ENCODE results near the gene F11R. TPM values are rescaled to one million over a fixed set of nuclear protein-coding genes. Genes with fewer than 3 reads are reported as not detected.

Gene F11R
- total and polyA plus RNA-seq, 10 of the 15 experiments (the other 5 are each of a cell fraction or from before 2014, with no cell fraction given): 15.3 to 80.9 (median 24.3) TPM

GRCh38 chr1:161013488-161014230 lies 7.3 kb downstream of the F11R start (continued):
- no peak for TF ChIP-seq ZNF592 (IDR thresholded peaks at IDR 0.05)
- TF ChIP-seq, protein P1, sequence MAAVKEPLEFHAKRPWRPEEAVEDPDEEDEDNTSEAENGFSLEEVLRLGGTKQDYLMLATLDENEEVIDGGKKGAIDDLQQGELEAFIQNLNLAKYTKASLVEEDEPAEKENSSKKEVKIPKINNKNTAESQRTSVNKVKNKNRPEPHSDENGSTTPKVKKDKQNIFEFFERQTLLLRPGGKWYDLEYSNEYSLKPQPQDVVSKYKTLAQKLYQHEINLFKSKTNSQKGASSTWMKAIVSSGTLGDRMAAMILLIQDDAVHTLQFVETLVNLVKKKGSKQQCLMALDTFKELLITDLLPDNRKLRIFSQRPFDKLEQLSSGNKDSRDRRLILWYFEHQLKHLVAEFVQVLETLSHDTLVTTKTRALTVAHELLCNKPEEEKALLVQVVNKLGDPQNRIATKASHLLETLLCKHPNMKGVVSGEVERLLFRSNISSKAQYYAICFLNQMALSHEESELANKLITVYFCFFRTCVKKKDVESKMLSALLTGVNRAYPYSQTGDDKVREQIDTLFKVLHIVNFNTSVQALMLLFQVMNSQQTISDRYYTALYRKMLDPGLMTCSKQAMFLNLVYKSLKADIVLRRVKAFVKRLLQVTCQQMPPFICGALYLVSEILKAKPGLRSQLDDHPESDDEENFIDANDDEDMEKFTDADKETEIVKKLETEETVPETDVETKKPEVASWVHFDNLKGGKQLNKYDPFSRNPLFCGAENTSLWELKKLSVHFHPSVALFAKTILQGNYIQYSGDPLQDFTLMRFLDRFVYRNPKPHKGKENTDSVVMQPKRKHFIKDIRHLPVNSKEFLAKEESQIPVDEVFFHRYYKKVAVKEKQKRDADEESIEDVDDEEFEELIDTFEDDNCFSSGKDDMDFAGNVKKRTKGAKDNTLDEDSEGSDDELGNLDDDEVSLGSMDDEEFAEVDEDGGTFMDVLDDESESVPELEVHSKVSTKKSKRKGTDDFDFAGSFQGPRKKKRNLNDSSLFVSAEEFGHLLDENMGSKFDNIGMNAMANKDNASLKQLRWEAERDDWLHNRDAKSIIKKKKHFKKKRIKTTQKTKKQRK (IDR thresholded peaks at IDR 0.05; ENCODE audit: low read depth, low read length): no peak
- TF ChIP-seq ZZZ3 (IDR thresholded peaks at IDR 0.05; ENCODE audit: control insufficient read depth, insufficient read length, low read depth): no peak
- no peak; the same call in 1 of the 2 replicates for TF ChIP-seq ZBED1 (IDR thresholded peaks at IDR 0.05; ENCODE audit: borderline replicate concordance)
- TF ChIP-seq RUNX3 (IDR thresholded peaks at IDR 0.05; ENCODE audit: low read length): peak; percentile 64
- peak; percentile 21; the same call in 1 of the 2 replicates for TF ChIP-seq TCF7 (IDR thresholded peaks at IDR 0.05; ENCODE audit: borderline replicate concordance)
- TF ChIP-seq SPI1 (IDR thresholded peaks at IDR 0.05; ENCODE audit: borderline replicate concordance, insufficient read depth, low read depth, low read length): peak; percentile 71
- no peak for TF ChIP-seq HDAC2 (IDR thresholded peaks at IDR 0.05)
- peak; percentile 52; the same call in 1 of the 2 replicates for TF ChIP-seq IRF4 (IDR thresholded peaks at IDR 0.05; ENCODE audit: low read depth, low read length)
- no peak for TF ChIP-seq PRDM15 (CRISPR knock-in tag; IDR thresholded peaks at IDR 0.05)
- TF ChIP-seq YY1 (IDR thresholded peaks at IDR 0.05; ENCODE audit: low read depth, low read length): peak; percentile 26; the same call in 1 of the 2 replicates
- TF ChIP-seq CBFB (IDR thresholded peaks at IDR 0.05; ENCODE audit: low read depth): no peak; the same call in 1 of the 2 replicates
- peak; percentile 92; the same call in 1 of the 2 replicates for TF ChIP-seq TCF3 (IDR thresholded peaks at IDR 0.05; ENCODE audit: borderline replicate concordance, insufficient read depth, low read depth, low read length)
- peak; percentile 62 for TF ChIP-seq PBX3 (IDR thresholded peaks at IDR 0.05; ENCODE audit: insufficient replicate concordance, low read depth, low read length)
- TF ChIP-seq SMC3 (IDR thresholded peaks at IDR 0.05; ENCODE audit: borderline replicate concordance, low read length): no peak

Data from GM12878 (cell line).